PC-3 (cell line): ENCODE data around the gene RAB4B.

Experiments used
- CTCF ChIP-seq: fragments of 300-600 bp; sonication (generic); conservative IDR thresholded peaks from 2 replicates; pipeline ENCODE4 v1.5.1; 2017; ENCODE audit warnings: antibody characterized with exemption, low read depth, mild to moderate bottlenecking, low read length
- EZH2 ChIP-seq: fragments of 300-600 bp; sonication (generic); IDR thresholded peaks from one replicate; pipeline ENCODE4 v1.6.1; 2017; ENCODE audit warnings: antibody characterized with exemption, mild to moderate bottlenecking, low read length; ENCODE audit not compliant: unreplicated experiment

GRCh38 chr19:40759352-40759751, 18.7 kb upstream of the RAB4B start:
- no peak for TF ChIP-seq CTCF
- no peak for TF ChIP-seq EZH2
